ENCODE measurements around the gene MT1F. TPM values are rescaled to one million over a fixed set of nuclear protein-coding genes. Genes with fewer than 3 reads are reported as not detected.
"Not testable (repeated sequence)": the region's sequence is repeated elsewhere in the genome, so short reads cannot be mapped to it uniquely, and the experiment has no call there.

MT1F gene
- polyA plus RNA-seq, 3 donors = 53.1 to 66.4 (median 65.7) TPM

GRCh38 chr16:56667581-56668571 is 10.1 kb downstream of the MT1F start, which contains the start of gene MT1G:
MT1G (minus strand) TSS chr16:56668065; CDS start chr16:56667993, 72 bp downstream.
- DNase-seq = no peak

- DNase-seq = no peak
Measured at GRCh38 chr16:56669005-56669839, 11.5 kb downstream of the MT1F start, which contains the start of gene MT1H. MT1H (plus strand) TSS chr16:56669814; CDS start chr16:56669885, 71 bp downstream.

- no peak for DNase-seq
Measured at GRCh38 chr16:56669840-56670619, 12.3 kb downstream of the MT1F start.

DNA sequence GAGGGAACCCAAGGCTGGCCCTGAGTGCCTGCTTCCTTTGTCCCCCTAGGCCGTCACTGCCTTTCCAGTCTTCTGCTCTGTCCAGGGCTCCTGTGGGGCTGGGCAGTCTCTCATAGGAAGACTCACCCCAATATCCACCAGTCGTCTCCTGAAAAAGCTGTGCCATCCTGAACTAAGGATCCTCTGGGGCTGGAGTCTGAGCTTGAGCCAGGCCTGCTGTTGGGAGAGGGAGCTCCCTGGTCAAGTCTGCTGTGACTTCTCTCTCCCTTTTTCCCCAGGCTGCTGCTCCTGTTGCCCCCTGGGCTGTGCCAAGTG is 12.8 kb downstream of the MT1F start:
- no peak for DNase-seq

DNA sequence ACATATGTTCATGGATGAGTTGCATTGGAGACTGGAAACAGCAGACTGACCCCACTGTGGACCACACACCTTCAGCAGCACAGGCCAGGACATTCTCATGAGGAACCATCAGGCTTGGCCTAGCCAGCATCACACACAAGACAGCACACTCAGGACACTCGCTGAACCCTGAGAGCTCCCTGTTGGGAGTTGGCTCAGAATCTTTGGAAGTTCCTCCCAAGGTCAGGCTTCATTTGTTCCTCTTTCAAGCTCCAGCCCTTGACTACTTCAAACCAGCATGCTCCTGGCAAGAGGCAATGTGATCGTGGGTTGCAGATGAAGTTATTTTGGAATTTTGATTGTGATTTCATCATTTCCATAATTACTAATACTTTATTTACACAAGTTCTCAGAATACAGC is 13.9 kb downstream of the MT1F start:
- not testable (repeated sequence) for DNase-seq

- DNase-seq = not testable (repeated sequence)
Measured at GRCh38 chr16:56672171-56672570, 14.4 kb downstream of the MT1F start.

DNA sequence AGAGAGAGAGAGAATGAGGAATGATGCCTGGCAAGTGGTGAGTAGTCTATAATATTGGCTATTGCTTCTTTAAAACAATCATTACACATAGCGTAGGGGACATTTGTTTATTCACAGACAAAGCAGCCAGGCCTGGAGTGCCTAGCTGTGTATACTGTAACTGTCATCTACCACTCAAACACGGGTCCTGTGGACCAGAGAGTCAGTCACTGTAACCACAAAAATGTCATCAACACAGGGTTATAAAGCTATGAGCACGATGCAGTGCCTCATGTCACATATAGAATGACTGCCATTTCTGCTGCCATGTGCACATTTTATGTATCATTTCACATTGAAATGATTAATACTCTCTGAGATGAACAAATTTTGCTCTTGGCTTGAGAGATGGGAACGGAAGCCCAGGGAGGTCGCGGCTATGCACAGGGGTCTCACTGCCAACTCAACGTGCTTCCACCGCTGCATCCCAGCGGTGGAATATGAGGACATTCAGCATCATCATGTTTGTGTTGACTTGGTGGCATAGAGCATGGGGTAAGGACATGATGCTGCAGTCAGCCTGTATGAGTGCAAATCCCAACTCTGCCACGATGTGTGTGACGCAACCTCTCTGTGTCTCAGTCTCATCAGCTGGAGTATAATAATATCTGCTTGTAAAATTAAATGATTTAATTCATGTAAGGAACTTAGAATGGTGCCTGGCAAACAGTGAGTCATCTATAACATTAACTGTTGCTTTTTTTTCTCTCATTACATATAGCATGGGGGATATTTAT is 15.2 kb downstream of the MT1F start:
- no peak for DNase-seq

GRCh38 chr16:56673921-56674320 is 16.2 kb downstream of the MT1F start:
- DNase-seq = no peak

DNA sequence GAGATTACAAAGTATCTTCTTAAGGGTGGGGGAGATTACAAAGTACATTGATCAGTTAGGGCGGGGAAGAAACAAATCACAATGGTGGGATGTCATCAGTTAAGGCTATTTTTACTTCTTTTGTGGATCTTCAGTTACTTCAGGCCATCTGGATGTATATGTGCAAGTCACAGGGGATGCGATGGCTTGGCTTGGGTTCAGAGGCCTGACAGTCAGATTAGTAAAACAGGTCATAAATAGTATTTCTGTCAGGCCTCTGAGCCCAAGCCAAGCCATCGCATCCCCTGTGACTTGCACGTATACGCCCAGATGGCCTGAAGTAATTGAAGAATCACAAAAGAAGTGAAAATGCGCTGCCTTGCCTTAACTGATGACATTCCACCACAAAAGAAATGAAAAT is 16.8 kb downstream of the MT1F start:
- not testable (repeated sequence) for DNase-seq

DNA sequence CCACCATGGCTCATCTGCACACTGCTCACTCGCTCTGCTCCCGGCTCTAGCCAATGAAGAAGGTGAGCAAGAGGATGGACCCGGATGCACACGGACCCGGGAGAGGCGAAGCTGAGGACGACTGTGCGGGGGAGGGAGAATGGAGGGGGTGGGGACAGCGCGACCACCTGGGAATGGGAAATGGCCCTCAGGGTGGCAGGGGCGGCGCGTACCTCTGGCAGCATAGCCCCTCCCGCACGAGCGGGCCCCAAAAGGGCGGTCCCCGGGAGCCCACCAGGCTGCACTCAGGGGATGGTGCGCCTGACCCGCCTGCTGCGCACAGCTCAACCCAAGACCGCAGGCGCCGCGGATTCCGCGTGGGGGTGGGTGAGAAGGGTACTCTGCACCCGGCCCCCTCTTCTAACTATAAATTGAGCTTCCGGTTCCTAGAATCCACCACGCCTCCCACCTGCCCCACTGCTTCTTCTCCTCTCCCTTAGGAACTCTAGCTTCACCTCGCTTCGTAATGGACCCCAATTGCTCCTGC is 18.0 kb downstream of the MT1F start:
- no peak for DNase-seq

DNA sequence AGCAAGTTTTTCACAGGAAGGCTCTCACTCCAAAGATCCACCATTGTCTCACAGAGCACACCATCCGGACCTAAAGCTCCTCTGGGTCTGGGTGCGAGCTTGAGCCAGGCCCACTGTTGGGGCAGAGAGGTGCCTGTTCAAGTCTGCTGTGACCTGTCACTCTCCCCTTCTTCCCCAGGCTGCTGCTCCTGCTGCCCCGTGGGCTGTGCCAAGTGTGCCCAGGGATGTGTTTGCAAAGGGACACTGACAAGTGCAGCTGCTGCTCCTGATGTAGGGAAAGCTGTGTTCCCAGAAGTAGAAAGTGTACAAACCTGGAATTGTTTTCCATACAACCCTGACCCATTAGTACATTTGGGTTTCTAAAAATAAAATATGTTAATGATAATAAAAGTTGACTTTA is 19.7 kb downstream of the MT1F start:
- DNase-seq = no peak

- DNase-seq = no peak
Measured at GRCh38 chr16:56679078-56679730, 21.4 kb downstream of the MT1F start.

DNA sequence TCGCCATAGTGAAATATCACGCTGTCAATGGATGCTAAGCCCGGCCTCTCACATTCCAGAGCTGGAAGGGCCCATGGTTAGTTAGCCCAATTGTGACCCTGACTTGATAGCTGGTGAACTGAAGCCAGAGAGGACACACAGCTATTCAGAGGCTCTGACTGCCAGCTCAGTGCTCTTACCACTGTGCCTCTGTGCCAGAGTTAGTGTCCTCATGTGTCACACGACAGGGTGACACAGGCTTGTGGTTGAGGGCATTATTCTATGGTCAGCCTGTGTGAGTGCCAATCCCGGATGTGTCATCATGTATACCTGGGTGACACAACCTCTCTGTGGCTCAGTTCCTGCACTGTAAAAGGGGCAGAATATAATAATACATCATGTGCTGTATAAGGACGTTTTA is 22.1 kb downstream of the MT1F start:
- DNase-seq = no peak

- peak; percentile 84 for DNase-seq
Measured at GRCh38 chr16:56681939-56682702, 24.4 kb downstream of the MT1F start, which contains the start of gene MT1X. MT1X (plus strand) TSS chr16:56682470; CDS start chr16:56682541, 71 bp downstream.

GRCh38 chr16:56682703-56683397 is 25.1 kb downstream of the MT1F start:
- DNase-seq = no peak

DNA sequence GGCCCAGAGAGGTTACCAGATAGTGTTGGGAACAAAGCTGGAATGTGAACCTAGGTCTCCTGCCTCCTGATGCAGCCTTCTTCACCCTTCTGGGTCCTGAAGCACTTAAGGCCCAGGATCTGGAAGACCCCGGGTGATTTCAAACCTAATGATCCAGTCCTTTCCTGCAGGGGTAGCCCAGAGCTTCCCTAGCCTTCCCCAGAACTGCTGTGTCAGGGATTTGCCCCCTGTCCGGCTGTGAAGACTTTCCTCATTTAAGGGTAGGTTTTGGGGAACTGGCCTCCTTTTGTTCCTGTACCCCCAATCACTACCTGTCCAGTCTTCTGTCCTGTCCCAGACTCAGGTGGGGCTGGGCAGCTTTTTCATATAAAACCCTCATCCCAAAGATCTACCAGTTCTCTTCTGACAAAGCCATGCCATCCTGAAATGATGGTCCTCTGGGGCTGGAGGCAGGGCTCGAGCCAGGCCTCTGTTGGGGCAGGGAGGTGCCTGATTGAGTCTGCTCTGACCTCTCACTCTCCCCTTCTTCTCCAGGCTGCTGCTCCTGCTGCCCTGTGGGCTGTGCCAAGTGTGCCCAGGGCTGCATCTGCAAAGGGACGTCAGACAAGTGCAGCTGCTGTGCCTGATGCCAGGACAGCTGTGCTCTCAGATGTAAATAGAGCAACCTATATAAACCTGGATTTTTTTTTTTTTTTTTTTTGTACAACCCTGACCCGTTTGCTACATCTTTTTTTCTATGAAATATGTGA is 25.8 kb downstream of the MT1F start:
- no peak for DNase-seq

- DNase-seq = no peak
Measured at GRCh38 chr16:56684256-56684925, 26.6 kb downstream of the MT1F start.
